PC-9 (cell line): ENCODE measurements around the gene DPYSL5.

Source experiments
- CTCF ChIP-seq: fragments of 200-600 bp; sonication (generic); conservative IDR thresholded peaks from 2 replicates; pipeline ENCODE4 v1.6.1; 2017; ENCODE audit warnings: mixed run types, antibody characterized with exemption, mild to moderate bottlenecking, moderate library complexity
- EZH2 ChIP-seq: fragments of 200-600 bp; sonication (generic); IDR thresholded peaks from 2 replicates; pipeline ENCODE4 v1.8.0; 2017; ENCODE audit warnings: antibody characterized with exemption, low read depth

- TF ChIP-seq CTCF (no peak), EZH2 (no peak)
These were observed 57.6 kb downstream of the DPYSL5 start for GRCh38 chr2:26905341-26906198.
